Activated T-helper 9 cell treated with anti-CD3 and anti-CD28 coated beads, Interleukin-2, amount 50 U/mL, for 16 hours (primary cell): Measurements from ENCODE around the gene RNU6-8.

Source experiments
- DNase-seq: peaks from one replicate; pipeline ENCODE4 v3.0.0-alpha.2; 2020; ENCODE audit warnings: low read depth

The RNU6-8 gene

GRCh38 chr14:32203928-32204357 is 874 bp upstream of the RNU6-8 start:
- no peak for DNase-seq

GRCh38 chr14:32202491-32202997 is 525 bp downstream of the RNU6-8 start:
- no peak for DNase-seq

GRCh38 chr14:32201816-32202490 is 1.1 kb downstream of the RNU6-8 start, which contains the start of gene RNU6-7:
TSS of gene RNU6-7 (plus strand) at chr14:32202045.
- peak; percentile 8 for DNase-seq

GRCh38 chr14:32201193-32201815 is 1.8 kb downstream of the RNU6-8 start:
- DNase-seq: peak; percentile 71

- DNase-seq: no peak
These were observed 2.5 kb downstream of the RNU6-8 start for GRCh38 chr14:32200368-32201192.

GRCh38 chr14:32197919-32198318 is 5.2 kb downstream of the RNU6-8 start:
- DNase-seq: no peak

- DNase-seq: no peak
These were observed 7.4 kb downstream of the RNU6-8 start for GRCh38 chr14:32195636-32196035.

- DNase-seq: no peak
These were observed 9.5 kb downstream of the RNU6-8 start for GRCh38 chr14:32193532-32193931.

- DNase-seq: no peak
These were observed 10.2 kb downstream of the RNU6-8 start for GRCh38 chr14:32192712-32193373.

- no peak for DNase-seq
These were observed 12.4 kb downstream of the RNU6-8 start for GRCh38 chr14:32190673-32191072.

GRCh38 chr14:32189811-32190210 is 13.3 kb downstream of the RNU6-8 start:
- DNase-seq: no peak

- DNase-seq: no peak
These were observed 16.8 kb downstream of the RNU6-8 start for GRCh38 chr14:32186248-32186647.

- DNase-seq: no peak
These were observed 18.0 kb downstream of the RNU6-8 start for GRCh38 chr14:32185097-32185496.

- no peak for DNase-seq
These were observed 19.7 kb downstream of the RNU6-8 start for GRCh38 chr14:32183151-32184058.

- DNase-seq: no peak
These were observed 31.6 kb downstream of the RNU6-8 start for GRCh38 chr14:32171469-32171868.

GRCh38 chr14:32169191-32169590 is 33.9 kb downstream of the RNU6-8 start:
- DNase-seq: no peak

GRCh38 chr14:32167907-32168306 is 35.2 kb downstream of the RNU6-8 start:
- no peak for DNase-seq

GRCh38 chr14:32166924-32167323 is 36.1 kb downstream of the RNU6-8 start:
- no peak for DNase-seq

- DNase-seq: no peak
These were observed 37.0 kb downstream of the RNU6-8 start for GRCh38 chr14:32166029-32166428.
